Colon (tissue), 2 donors: Measurements from ENCODE around the gene NOP14.
"Not testable (repeated sequence)": the region's sequence is repeated elsewhere in the genome, so short reads cannot be mapped to it uniquely, and the experiment has no call there.

Experiments used
- FAIRE-seq: peaks from 2 replicates; lab custom pipeline; 2012; peaks lifted over from hg19 to GRCh38; lab: Jason Lieb, UNC
- donor health status: control.
- donor health status: control.

The NOP14 gene

GRCh38 chr4:2931512-2932301, 31.5 kb downstream of the NOP14 start:
- no peak for FAIRE-seq

- FAIRE-seq = no peak
Observed at GRCh38 chr4:2930758-2931511, 32.3 kb downstream of the NOP14 start.

- no peak for FAIRE-seq
Observed at GRCh38 chr4:2930135-2930757, 33.0 kb downstream of the NOP14 start.

GRCh38 chr4:2929469-2929868, 33.7 kb downstream of the NOP14 start:
- no peak for FAIRE-seq

GRCh38 chr4:2928242-2929176, 34.7 kb downstream of the NOP14 start:
- no peak for FAIRE-seq

- FAIRE-seq = no peak
Observed at GRCh38 chr4:2927696-2928075, 35.5 kb downstream of the NOP14 start.

- no peak for FAIRE-seq
Observed at GRCh38 chr4:2927016-2927695, 36.0 kb downstream of the NOP14 start.

GRCh38 chr4:2925931-2926860, 37.0 kb downstream of the NOP14 start:
- FAIRE-seq = no peak

GRCh38 chr4:2925496-2925895, 37.7 kb downstream of the NOP14 start:
- no peak for FAIRE-seq

GRCh38 chr4:2924765-2925301, 38.4 kb downstream of the NOP14 start:
- FAIRE-seq = no peak

- FAIRE-seq = no peak
Observed at GRCh38 chr4:2924286-2924685, 38.9 kb downstream of the NOP14 start.

- FAIRE-seq = no peak
Observed at GRCh38 chr4:2923668-2924173, 39.5 kb downstream of the NOP14 start.

GRCh38 chr4:2923141-2923551, 40.1 kb downstream of the NOP14 start:
- no peak for FAIRE-seq

- not testable (repeated sequence) for FAIRE-seq
Observed at GRCh38 chr4:2922453-2923101, 40.6 kb downstream of the NOP14 start.

GRCh38 chr4:2918714-2919113, 44.5 kb downstream of the NOP14 start:
- not testable (repeated sequence) for FAIRE-seq

GRCh38 chr4:2918300-2918699, 44.9 kb downstream of the NOP14 start:
- FAIRE-seq = not testable (repeated sequence)

- FAIRE-seq = not testable (repeated sequence)
Observed at GRCh38 chr4:2916696-2917095, 46.5 kb downstream of the NOP14 start.

- no peak for FAIRE-seq
Observed at GRCh38 chr4:2915789-2916188, 47.4 kb downstream of the NOP14 start.
